ENCODE data around the gene TMEM100. TPM values are rescaled to one million over a fixed set of nuclear protein-coding genes. Genes with fewer than 3 reads are reported as not detected.
A peak's percentile ranks its signal among the peaks of the same experiment; 100 is the strongest.

Gene TMEM100, protein sequence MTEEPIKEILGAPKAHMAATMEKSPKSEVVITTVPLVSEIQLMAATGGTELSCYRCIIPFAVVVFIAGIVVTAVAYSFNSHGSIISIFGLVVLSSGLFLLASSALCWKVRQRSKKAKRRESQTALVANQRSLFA
- total RNA-seq (2014; rRNA removed; shearing (Covaris generic); ENCODE audit: low replicate concordance): not detected in 2 replicates

DNA sequence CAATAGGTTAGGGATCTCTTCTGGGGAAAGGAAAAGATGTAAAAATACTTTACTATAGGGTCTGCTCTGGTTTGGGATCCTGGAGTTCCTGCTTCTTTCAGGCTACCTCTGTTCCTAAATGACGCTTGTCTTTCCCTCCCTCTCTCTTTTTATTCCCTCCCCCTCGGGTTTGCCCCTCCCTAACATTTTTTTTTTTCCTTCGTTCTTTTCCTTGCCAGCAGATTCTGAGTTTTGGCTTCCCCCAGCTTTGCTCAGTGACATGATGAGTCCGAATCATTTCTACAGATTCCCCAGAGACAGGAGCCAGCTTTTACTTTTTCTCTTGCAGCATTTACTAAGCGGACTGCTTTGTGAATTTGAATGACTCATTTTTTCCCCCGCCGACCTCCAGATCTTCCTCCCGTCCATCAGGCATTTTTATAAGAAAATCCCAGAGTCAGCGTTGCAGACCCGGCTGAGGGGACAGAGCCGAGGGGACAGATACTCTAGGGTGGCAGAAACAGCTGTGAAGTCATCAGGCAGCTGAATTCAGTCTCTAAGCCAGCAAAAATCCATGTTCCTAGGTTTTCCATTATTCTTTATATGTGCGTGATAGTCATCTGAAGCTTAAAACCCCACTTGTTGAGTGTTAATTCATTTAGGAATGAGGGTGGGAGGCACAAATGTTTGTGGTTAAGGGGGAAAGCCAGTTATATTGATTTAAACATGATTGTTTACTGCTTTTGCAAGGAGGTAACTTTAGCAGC is at the start of gene TMEM100:
Gene TMEM100 (minus strand): TSS at position 123 of the 746 bp plus-strand sequence. CDS start 1,794 bp downstream, outside the sequence.
- in situ Hi-C loops (cut with HindIII; ENCODE audit: low pct_unique_long_range_greater_than_20kb, low sequenced_read_pairs): no loop called here
- DNase-seq (ENCODE audit: low read depth): no peak

DNA sequence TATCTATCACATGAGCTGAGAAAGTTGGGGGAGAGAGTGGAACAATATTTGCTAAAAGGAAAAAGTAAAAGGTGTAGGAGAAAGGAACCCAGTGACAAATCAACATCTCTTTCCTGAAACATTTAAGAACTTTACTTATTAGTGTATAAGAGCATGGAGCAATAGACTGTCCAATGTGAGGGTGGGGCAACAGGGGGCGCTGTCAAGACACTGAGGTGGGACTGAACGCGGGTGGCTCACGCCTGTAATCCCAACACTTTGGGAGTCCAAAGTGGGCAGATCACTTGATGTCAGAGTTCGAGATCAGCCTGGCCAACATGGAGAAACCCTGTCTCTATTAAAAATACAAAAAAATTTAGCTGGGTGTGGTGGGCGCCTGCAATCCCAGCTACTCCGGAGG is 49.4 kb upstream of the TMEM100 start:
- in situ Hi-C loops (cut with HindIII; ENCODE audit: low pct_unique_long_range_greater_than_20kb, low sequenced_read_pairs): no loop called here
- no peak for DNase-seq (ENCODE audit: low read depth)

- in situ Hi-C loops (cut with HindIII; ENCODE audit: low pct_unique_long_range_greater_than_20kb, low sequenced_read_pairs): no loop called here
- DNase-seq (ENCODE audit: low read depth): peak; percentile 54
These were observed 47.7 kb upstream of the TMEM100 start for GRCh38 chr17:55770196-55770870.

DNA sequence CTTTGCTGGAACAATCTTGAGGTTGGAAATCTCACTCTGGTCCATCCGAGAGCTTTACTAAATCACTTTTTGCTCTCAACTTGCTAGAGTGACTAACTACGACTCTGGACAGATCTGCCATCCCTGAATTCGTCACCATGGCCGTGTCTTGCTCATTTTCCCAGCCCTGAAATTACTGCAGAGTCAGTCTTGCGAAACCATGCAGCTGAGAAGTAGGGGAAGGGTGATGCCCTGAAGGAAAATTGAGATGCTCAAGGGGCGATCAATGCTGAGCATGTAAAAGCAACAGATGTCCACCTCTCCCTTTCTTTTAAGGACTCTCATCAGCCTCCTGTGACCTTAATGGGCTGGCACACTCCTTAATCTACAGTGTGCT is 46.9 kb upstream of the TMEM100 start:
- DNase-seq (ENCODE audit: low read depth): peak; percentile 64
- in situ Hi-C loops (cut with HindIII; ENCODE audit: low pct_unique_long_range_greater_than_20kb, low sequenced_read_pairs): no loop called here

GRCh38 chr17:55768936-55769624 is 46.4 kb upstream of the TMEM100 start:
- in situ Hi-C loops (cut with HindIII; ENCODE audit: low pct_unique_long_range_greater_than_20kb, low sequenced_read_pairs): no loop called here
- no peak for DNase-seq (ENCODE audit: low read depth)

DNA sequence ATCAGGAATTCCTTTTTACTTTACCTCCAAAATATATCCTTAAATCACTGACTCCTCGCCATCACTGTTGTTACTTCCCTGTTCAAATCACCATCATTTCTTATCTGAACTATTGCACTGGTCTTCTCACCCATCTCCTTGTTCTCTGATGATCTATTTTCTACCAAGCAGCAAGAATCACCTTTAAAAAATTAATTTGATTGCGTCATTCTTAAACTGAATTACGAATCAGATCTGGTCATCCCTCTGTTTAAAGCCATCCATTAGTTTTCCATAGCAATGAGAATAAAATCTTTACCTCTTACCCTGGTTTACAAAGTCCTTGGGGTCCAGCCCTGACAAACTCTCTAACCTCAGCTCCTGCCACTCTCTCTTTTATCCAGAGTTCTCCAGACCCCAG is 42.8 kb upstream of the TMEM100 start:
- DNase-seq (ENCODE audit: low read depth): no peak
- in situ Hi-C loops (cut with HindIII; ENCODE audit: low pct_unique_long_range_greater_than_20kb, low sequenced_read_pairs): no loop called here

- in situ Hi-C loops (cut with HindIII; ENCODE audit: low pct_unique_long_range_greater_than_20kb, low sequenced_read_pairs): no loop called here
- no peak for DNase-seq (ENCODE audit: low read depth)
These were observed 41.9 kb upstream of the TMEM100 start for GRCh38 chr17:55764610-55765009.

GRCh38 chr17:55763856-55764255 is 41.2 kb upstream of the TMEM100 start:
- in situ Hi-C loops (cut with HindIII; ENCODE audit: low pct_unique_long_range_greater_than_20kb, low sequenced_read_pairs): no loop called here

DNA sequence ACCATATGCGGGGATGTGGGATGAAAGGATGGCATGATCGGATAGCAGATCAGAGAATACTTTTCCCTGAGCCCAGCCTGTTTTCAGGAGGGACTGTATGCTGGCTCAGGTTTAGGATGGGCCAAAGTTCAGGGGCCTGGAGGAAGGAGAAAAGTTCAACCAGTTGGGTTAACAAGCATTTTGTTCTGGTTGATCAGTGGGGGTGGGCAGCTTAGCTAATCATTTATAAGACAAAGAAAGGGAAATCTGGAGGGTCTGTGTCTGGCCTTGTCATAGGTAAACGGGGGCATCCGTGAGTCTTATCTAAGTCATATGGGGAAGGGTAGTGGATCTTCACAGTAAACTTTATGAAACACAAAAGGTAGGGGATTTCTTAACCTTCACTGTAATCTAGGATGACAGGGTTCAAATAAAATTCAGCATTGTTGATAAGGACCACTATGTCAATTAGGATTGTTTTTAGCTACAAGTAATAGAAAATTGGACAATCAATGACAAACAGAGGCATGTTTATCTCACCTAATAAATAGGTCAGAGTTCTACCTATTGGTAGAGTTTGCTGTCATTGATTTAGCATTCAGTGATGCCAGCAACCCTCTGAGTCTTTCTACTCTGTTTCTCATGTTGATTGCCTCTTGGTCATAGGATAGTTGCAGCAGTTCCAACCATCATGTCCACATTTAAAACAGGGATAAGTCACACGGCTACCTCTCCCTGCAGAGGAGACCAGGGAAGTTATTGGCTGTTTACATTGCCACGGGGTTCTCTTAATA is 39.6 kb upstream of the TMEM100 start:
- in situ Hi-C loops (cut with HindIII; ENCODE audit: low pct_unique_long_range_greater_than_20kb, low sequenced_read_pairs): no loop called here
- no peak for DNase-seq (ENCODE audit: low read depth)

More at GRCh38 chr17:55763856-55764255, 41.2 kb upstream of the TMEM100 start:
- DNase-seq (ENCODE audit: low read depth): no peak

- in situ Hi-C loops (cut with HindIII; ENCODE audit: low pct_unique_long_range_greater_than_20kb, low sequenced_read_pairs): no loop called here
- DNase-seq (ENCODE audit: low read depth): no peak
These were observed 38.1 kb upstream of the TMEM100 start for GRCh38 chr17:55760643-55761355.

DNA sequence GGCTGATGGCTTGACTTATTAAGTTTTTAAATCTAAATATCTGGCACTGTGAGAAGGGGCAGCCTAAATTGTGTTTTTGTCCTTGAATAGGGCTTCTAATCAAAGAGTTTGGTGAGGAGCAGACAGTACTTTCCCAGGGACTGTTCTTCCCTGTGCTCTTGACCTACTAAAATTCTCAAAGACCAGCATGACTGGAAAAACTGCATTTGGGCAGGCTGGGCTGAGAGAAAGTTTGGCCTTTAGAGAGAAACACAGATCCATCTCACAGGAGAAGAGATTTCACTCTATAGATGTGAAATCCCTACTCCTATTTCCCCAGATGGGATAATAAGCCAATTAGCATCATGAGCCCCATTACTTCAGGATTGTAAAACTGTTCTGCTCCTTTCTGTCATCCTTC is 35.5 kb upstream of the TMEM100 start:
- in situ Hi-C loops (cut with HindIII; ENCODE audit: low pct_unique_long_range_greater_than_20kb, low sequenced_read_pairs): no loop called here

DNA sequence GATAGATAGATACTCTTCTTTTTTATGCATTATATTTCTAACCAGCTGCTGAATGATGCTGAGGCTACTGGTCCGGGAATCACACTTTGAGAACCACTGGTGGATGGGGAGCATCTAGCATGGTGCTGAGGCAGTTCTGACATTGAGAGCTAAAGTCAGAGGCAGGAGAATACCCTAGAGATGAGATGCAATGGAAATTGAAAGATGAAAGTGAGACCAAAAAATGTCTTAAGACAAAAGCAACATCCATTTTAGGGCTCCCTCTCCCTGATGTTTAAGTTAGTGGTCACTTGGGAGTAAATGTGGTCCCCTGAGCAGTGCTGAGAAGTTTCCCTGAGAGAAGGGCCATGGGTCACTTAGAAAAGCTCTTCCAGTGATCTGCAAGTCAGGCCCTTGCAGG is 35.0 kb upstream of the TMEM100 start:
- in situ Hi-C loops (cut with HindIII; ENCODE audit: low pct_unique_long_range_greater_than_20kb, low sequenced_read_pairs): no loop called here
- no peak for DNase-seq (ENCODE audit: low read depth)

More for the DNA sequence above, 35.5 kb upstream of the TMEM100 start:
- DNase-seq (ENCODE audit: low read depth): no peak

DNA sequence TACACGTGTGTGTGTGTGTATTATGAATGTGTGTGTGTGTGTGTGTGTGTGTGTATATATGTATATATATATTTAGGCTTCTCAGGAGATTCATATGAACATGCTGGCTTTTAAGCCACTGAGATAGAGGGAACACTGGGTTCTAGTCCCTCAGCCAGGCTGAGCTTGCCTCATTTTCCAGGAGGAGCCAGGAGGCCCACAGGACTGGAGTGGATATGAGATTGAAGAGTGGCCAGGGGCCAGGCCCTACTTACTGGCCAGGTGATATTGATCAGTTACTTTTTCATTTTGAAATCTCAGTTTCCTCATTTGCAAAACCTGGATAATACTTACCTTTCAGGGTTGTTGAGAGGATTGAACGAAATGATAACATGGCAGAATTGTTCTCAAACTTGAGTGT is 34.0 kb upstream of the TMEM100 start:
- in situ Hi-C loops (cut with HindIII; ENCODE audit: low pct_unique_long_range_greater_than_20kb, low sequenced_read_pairs): no loop called here
- no peak for DNase-seq (ENCODE audit: low read depth)

GRCh38 chr17:55751720-55752250 is 29.1 kb upstream of the TMEM100 start:
- no peak for DNase-seq (ENCODE audit: low read depth)
- in situ Hi-C loops (cut with HindIII; ENCODE audit: low pct_unique_long_range_greater_than_20kb, low sequenced_read_pairs): no loop called here

- in situ Hi-C loops (cut with HindIII; ENCODE audit: low pct_unique_long_range_greater_than_20kb, low sequenced_read_pairs): no loop called here
- DNase-seq (ENCODE audit: low read depth): peak; percentile 96
These were observed 28.3 kb upstream of the TMEM100 start, which contains the start of gene PCTP for GRCh38 chr17:55750750-55751657. Gene PCTP (plus strand): TSS chr17:55751051. CDS start chr17:55751104, 53 bp downstream.

DNA sequence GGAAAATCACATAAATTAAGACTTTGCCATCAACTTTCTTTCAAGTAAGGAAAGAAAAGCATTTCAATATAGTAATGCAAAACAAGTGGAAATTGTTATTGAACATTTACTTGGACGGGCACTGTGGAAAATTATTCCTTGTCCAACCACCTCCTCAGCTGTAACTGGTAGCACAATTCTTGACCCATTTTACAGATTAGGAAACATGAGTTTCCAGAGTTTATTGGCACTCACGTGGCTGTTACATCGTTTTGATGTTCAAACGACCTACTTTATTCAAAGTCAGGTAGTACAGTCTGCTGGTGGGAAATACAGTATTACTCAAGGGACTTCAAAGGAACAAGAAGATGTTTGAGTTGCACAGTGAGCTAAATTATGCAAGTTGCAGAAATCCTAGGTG is 27.3 kb upstream of the TMEM100 start:
- in situ Hi-C loops (cut with HindIII; ENCODE audit: low pct_unique_long_range_greater_than_20kb, low sequenced_read_pairs): no loop called here
- DNase-seq (ENCODE audit: low read depth): no peak
